HG02623 (cell line): ENCODE data around the gene DGCR2.
"Not testable (repeated sequence)": the region's sequence is repeated elsewhere in the genome, so short reads cannot be mapped to it uniquely, and the experiment has no call there.

ENCODE experiments used
- ATAC-seq: cut with Tn5 transposase; IDR thresholded peaks from one replicate; pipeline ENCODE4 v1.9.1; 2021; ENCODE audit warnings: moderate library complexity; ENCODE audit not compliant: unreplicated experiment

DGCR2 gene

GRCh38 chr22:18991138-18991432 lies 131.1 kb downstream of the DGCR2 start:
- no peak for ATAC-seq

DNA sequence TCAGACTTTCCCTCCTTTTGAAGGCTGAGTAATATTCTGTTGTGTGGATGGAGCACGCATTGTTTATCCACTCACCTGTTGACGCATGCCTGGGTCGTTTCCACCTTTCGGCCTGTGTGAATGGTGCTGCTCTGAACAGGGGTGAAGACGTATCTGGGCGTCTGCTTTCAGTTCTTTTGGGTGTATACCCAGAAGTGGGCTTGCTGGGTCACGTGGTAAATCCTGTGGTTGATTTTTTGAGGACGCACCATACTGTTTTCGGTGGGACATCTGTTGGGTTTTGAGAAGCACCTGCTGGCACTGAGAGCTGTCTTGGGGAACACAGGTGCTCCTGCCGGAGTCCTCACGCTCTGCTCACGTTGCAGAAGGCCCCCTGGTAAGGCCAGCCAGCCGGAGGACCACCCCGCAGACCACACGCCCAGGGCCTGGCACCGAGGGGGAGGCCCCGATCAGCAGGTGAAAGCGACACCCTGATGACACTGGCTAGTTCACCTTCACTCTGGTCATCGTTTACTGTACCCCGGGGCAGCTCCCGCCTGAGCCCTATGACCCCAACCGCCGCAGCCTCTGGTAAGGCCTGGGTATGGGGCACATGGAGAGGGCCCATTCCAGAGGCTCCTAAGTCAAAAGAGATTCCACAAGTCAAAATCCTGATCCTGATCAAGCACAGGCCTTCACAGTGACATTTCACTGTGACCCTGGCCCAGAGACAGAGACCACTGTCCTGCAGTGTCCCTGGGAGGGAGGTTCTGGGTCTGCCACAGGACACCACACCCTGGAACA lies 131.7 kb downstream of the DGCR2 start:
- no peak for ATAC-seq

- no peak for ATAC-seq
Observed at GRCh38 chr22:18988958-18989357, 133.3 kb downstream of the DGCR2 start.

DNA sequence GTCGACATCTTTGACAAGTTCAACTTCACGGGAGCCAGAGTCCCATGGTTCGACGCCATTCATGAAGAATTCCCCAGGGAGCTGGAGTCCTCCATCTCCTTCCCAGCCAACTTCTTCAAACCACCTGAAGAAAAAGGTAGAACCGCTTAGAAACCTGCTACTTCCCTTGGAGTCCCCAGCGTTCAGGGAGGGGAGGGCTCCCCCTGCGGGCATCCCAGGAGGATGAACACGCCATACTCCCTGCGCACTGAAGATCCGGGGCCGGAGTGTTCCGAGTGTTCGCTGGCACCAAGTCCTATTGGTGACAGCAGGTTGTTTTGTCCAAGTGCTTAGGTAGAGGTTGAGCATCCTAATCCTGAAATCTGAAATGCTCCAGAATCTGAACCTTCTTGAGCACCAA lies 134.4 kb downstream of the DGCR2 start:
- no peak for ATAC-seq

GRCh38 chr22:18987114-18987513 lies 135.1 kb downstream of the DGCR2 start:
- not testable (repeated sequence) for ATAC-seq
